Nephron (organoid): Measurements from ENCODE around the gene PGM2L1.
A peak's percentile ranks its signal among the peaks of the same experiment; 100 is the strongest.
"Not testable (repeated sequence)": the region's sequence is repeated elsewhere in the genome, so short reads cannot be mapped to it uniquely, and the experiment has no call there.

Source experiments
- H3K27ac Mint-ChIP-seq, 3 experiments: 2 replicates each; pipeline ENCODE4 v1.8.0; 2020; ENCODE audit warnings: mixed read lengths in 3 of 3, mild to moderate bottlenecking in 2 of 3, moderate library complexity in 1 of 3
- H3K27me3 Mint-ChIP-seq: 2 replicates; pipeline ENCODE4 v1.8.0; 2021; ENCODE audit warnings: low read depth, mild to moderate bottlenecking, moderate library complexity, mixed read lengths
- H3K36me3 Mint-ChIP-seq: 2 replicates; pipeline ENCODE4 v1.8.0; 2020; ENCODE audit warnings: low read depth, mixed read lengths
- H3K4me1 Mint-ChIP-seq: 2 replicates; pipeline ENCODE4 v1.8.0; 2020; ENCODE audit warnings: mixed read lengths
- H3K4me3 Mint-ChIP-seq, 3 experiments: 2 replicates each; pipeline ENCODE4 v1.8.0; 2020; ENCODE audit warnings: mild to moderate bottlenecking in 3 of 3, mixed read lengths in 3 of 3, moderate library complexity in 2 of 3
- H3K9me3 Mint-ChIP-seq: 2 replicates; pipeline ENCODE4 v1.8.0; 2020; ENCODE audit warnings: mixed read lengths
- TF ChIP-seq, protein P1 (sequence below), 3 experiments: fragments of 200-600 bp; sonication (generic); IDR thresholded peaks; one replicate each; pipeline ENCODE4 v1.5.0; 2021; ENCODE audit warnings: antibody characterized with exemption in 3 of 3; ENCODE audit not compliant: unreplicated experiment in 3 of 3

PGM2L1 gene

DNA sequence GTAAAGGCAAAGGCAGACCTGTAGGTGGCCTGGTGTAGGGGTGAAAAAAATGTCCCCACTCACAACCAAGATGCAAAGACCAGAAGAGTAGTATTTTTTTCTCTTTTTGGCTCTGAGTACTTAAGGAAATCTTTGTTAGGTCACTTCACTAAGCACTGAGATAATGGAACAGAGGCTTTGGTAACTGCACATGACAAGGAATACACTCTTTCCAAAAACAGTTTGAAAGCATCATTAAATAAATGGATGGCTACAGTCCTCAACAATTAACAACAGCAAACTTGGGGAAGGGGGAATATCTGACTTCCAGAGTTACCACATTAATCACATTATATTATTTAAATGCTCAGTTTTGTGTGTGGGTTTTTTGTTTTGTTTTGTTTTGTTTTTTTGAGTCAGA, 26.9 kb upstream of the PGM2L1 start:
- TF ChIP-seq, protein P1, sequence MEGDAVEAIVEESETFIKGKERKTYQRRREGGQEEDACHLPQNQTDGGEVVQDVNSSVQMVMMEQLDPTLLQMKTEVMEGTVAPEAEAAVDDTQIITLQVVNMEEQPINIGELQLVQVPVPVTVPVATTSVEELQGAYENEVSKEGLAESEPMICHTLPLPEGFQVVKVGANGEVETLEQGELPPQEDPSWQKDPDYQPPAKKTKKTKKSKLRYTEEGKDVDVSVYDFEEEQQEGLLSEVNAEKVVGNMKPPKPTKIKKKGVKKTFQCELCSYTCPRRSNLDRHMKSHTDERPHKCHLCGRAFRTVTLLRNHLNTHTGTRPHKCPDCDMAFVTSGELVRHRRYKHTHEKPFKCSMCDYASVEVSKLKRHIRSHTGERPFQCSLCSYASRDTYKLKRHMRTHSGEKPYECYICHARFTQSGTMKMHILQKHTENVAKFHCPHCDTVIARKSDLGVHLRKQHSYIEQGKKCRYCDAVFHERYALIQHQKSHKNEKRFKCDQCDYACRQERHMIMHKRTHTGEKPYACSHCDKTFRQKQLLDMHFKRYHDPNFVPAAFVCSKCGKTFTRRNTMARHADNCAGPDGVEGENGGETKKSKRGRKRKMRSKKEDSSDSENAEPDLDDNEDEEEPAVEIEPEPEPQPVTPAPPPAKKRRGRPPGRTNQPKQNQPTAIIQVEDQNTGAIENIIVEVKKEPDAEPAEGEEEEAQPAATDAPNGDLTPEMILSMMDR (IDR thresholded peaks at IDR 0.05; ENCODE audit: unreplicated experiment in 3 of 3): no peak

DNA sequence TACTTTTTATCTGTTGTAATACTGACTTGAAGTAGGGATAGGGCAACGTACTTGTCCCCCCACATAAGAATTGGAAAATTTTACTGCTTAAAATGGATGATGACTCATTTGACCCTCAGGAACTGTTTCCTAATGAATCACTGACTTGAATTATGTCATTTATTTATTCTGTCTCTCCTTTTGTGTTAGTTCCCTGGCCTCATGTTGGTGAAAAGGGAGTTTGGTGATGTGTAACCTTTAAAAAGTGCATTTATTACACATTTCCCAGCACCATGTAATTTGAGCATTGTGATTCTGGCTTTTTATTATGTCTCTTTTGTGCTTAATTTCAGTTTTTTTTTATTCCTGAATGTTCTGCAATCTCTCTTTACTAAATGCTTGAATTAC, 20.3 kb upstream of the PGM2L1 start:
- Mint-ChIP-seq H3K27ac (peak overlapping the region in 1 of 3 experiments; percentile 8), H3K36me3 (no peaks in the 10 kb centered on the region), H3K9me3 (peaks cover 4% of the 10 kb centered on the region), H3K4me3 (no peak overlapping the region), H3K4me1 (no peaks in the 10 kb centered on the region), H3K27me3 (no peaks in the 10 kb centered on the region)
- TF ChIP-seq, protein P1 (IDR thresholded peaks at IDR 0.05; ENCODE audit: unreplicated experiment in 3 of 3): no peak

More for the DNA sequence above, 26.9 kb upstream of the PGM2L1 start:
- peaks cover 22% of the 10 kb centered on the region for H3K9me3 Mint-ChIP-seq
- no peak overlapping the region for H3K27ac Mint-ChIP-seq
- peaks cover 5% of the 10 kb centered on the region for H3K27me3 Mint-ChIP-seq
- no peaks in the 10 kb centered on the region for H3K36me3 Mint-ChIP-seq
- no peak overlapping the region for H3K4me3 Mint-ChIP-seq
- H3K4me1 Mint-ChIP-seq: no peaks in the 10 kb centered on the region

DNA sequence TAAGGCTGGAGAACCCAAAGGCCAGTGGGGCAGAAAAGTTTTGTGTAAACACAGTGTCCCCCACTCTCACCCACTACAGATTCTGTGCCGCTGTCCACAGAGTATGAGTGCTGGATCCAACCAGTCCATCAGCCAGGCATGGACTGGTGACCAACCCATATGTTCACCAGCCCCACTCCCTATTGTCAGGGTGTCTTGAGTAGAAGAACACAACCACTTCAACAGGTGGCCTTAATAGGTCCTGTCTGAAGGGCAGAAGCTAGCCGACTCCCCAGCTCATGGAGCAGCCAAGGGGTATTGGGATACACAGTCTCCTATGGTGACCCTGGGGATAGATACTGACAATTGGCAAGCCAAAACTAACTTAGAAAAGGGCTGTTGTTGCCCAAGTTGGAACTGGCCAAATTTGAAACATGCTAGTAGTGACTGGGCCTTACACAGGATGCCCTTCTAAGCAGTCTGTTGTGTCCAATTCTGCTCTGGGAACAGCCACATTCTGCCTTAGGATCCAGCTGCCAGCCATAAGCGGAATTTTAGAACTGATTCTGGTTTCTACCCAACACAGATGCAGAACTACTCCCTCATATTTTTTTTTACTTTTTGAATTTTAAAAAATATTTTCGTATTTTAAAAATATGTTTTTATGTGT, 19.8 kb upstream of the PGM2L1 start:
- peaks cover under 1% of the 10 kb centered on the region for H3K9me3 Mint-ChIP-seq
- TF ChIP-seq, protein P1 (IDR thresholded peaks at IDR 0.05; ENCODE audit: unreplicated experiment in 3 of 3): no peak
- no peak overlapping the region for H3K4me3 Mint-ChIP-seq
- no peaks in the 10 kb centered on the region for H3K36me3 Mint-ChIP-seq
- H3K27me3 Mint-ChIP-seq: no peaks in the 10 kb centered on the region
- peak overlapping the region; percentile 58 to 82 (median 77) for H3K27ac Mint-ChIP-seq
- no peaks in the 10 kb centered on the region for H3K4me1 Mint-ChIP-seq

DNA sequence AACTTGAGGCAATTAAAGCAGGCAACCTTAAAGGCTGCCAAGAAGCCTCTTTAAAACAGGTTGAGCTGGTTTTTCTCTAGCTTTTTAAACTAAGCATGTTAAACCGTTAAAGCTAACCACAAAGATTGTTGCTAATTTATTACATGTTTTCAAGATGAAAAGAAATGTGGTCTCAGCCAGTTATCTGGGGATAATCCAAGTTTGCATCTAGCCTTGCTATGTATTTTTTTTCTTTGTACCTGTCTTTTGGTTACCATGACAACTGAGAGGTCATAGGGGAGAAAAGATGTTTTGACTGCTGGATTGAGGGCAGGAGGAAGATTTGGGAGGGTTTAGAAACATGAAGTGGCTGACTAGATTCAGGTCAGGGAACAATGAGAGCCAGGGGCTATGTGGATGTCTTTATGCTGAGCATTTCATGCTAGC, 19.2 kb upstream of the PGM2L1 start:
- H3K27me3 Mint-ChIP-seq: no peaks in the 10 kb centered on the region
- no peaks in the 10 kb centered on the region for H3K9me3 Mint-ChIP-seq
- TF ChIP-seq, protein P1 (IDR thresholded peaks at IDR 0.05; ENCODE audit: unreplicated experiment in 3 of 3): no peak
- no peak overlapping the region for H3K4me3 Mint-ChIP-seq
- no peaks in the 10 kb centered on the region for H3K36me3 Mint-ChIP-seq
- peak overlapping the region; percentile 58 to 82 (median 77) for H3K27ac Mint-ChIP-seq
- no peaks in the 10 kb centered on the region for H3K4me1 Mint-ChIP-seq

DNA sequence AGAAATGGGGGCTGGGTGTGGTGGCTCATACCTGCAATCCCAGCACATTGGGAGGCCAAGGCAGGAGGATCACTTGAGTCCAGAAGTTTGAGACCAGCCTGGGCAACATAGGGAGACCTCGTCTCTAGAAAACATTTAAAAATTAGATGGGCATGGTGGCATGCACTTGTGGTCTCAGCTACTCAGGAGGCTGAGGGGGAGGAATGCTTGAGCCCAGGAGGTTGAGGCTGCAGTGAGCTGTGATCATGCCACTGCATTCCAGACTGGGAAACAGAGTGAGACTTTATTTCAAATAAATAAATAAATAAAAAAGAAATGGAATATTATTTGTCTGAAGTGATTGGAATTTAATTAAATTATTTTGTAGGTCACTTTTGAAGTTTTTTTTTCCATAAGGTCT, 18.7 kb upstream of the PGM2L1 start:
- not testable (repeated sequence) for H3K27me3 Mint-ChIP-seq, H3K36me3 Mint-ChIP-seq, H3K4me1 Mint-ChIP-seq, H3K4me3 Mint-ChIP-seq, H3K9me3 Mint-ChIP-seq
- peak overlapping the region in 1 of 3 experiments; percentile 77 for H3K27ac Mint-ChIP-seq

DNA sequence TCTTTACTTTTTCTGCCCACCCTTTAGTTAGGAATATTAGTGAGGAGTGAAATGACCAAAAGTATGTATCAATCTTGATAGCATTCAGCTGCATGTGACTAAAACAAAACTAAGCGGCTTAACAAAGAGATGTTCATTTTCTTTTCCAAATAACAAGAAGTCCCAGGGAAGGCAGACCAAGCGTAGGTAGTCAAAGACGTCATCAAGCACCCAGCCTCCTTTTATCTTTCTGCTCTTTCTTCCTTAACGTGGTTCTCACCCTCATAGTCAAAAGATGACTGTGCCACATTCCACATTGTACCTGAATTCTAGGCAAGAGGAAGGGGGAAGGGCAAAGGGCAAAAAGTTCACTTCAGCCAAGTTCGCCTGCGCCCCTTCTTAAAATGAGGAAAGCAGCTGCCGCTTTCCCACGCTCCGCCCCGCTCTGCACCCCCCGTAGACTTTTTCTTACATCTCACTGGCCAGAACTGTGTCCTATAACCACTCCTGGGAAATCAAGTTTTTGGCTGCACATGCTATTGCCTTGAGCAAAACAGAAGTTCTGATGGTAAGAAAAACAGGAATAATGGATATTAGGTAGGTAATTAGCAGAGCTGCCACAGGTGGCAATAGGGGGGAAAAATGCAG, 14.6 kb upstream of the PGM2L1 start:
- TF ChIP-seq, protein P1 (IDR thresholded peaks at IDR 0.05; ENCODE audit: unreplicated experiment in 3 of 3): no peak
- H3K9me3 Mint-ChIP-seq: no peaks in the 10 kb centered on the region

More for the DNA sequence above, 14.6 kb upstream of the PGM2L1 start:
- Mint-ChIP-seq H3K27ac (no peak overlapping the region), H3K27me3 (peaks cover 11% of the 10 kb centered on the region), H3K4me3 (no peak overlapping the region), H3K4me1 (no peaks in the 10 kb centered on the region), H3K36me3 (no peaks in the 10 kb centered on the region)
